Upper lobe of left lung (tissue), 6 donors: ENCODE measurements around the gene SPSB2. TPM values are rescaled to one million over a fixed set of nuclear protein-coding genes. Genes with fewer than 3 reads are reported as not detected.

Experiments used
- ATAC-seq, 2 donors: fragments of 200-7000 bp; cut with Tn5 transposase; one replicate each; pipeline ENCODE4 v1.9.1; 2022; ENCODE audit warnings: mild to moderate bottlenecking in 2 of 2, moderate library complexity in 2 of 2; ENCODE audit not compliant: low FRiP score in 2 of 2
- DNase-seq, 2 donors: peaks; one replicate each; pipeline ENCODE4 v3.0.0-alpha.2; 2019 to 2020
- H3K27ac ChIP-seq, 4 donors: fragments of 200-600 bp; sonication (generic); one replicate each; pipeline ENCODE4 v1.5.1; 2016 to 2019
- H3K27me3 ChIP-seq, 4 donors: fragments of 200-600 bp; sonication (generic); one replicate each; pipeline ENCODE4 v1.5.1; 2017 to 2019
- H3K36me3 ChIP-seq, 4 donors: fragments of 200-600 bp; sonication (generic); one replicate each; pipeline ENCODE4 v1.5.1; 2016 to 2019
- H3K4me1 ChIP-seq, 4 donors: fragments of 200-600 bp; sonication (generic); one replicate each; pipeline ENCODE4 v1.5.1; 2018 to 2019
- H3K4me3 ChIP-seq, 4 donors: fragments of 200-600 bp; sonication (generic); one replicate each; pipeline ENCODE4 v1.5.1; 2017 to 2019; ENCODE audit warnings: mild to moderate bottlenecking in 2 of 4, moderate library complexity in 1 of 4
- H3K9me3 ChIP-seq, 4 donors: fragments of 200-600 bp; sonication (generic); one replicate each; pipeline ENCODE4 v1.5.1; 2018 to 2019
- EP300 ChIP-seq, 4 donors: sonication (generic); formaldehyde crosslinking; IDR thresholded peaks; one replicate each; pipeline ENCODE4 v1.5.1; 2017; ENCODE audit warnings: antibody characterized with exemption in 4 of 4, control low read depth in 2 of 4
- POLR2A ChIP-seq, 4 donors: fragments of 450-650 bp; IDR thresholded peaks; one replicate each; pipeline ENCODE4 v1.5.1; 2016 to 2017; ENCODE audit warnings: antibody characterized with exemption in 4 of 4, mild to moderate bottlenecking in 2 of 4
- POLR2AphosphoS5 ChIP-seq, 2 donors: sonication (generic); formaldehyde crosslinking; IDR thresholded peaks; one replicate each; pipeline ENCODE4 v1.5.1; 2017; ENCODE audit warnings: antibody characterized with exemption in 2 of 2
- WGBS, 2 donors: methylation state at CpG; one replicate each; pipeline ENCODE4 v1.1.5; 2017 to 2018; 5-methylcytosine and 5-hydroxymethylcytosine counted together
- total RNA-seq, 6 donors: library from RNA; depleted of rRNA in 4 of 6; stranded (reverse); fragments of >200 nt in 4 of 6; gene quantifications; one replicate each; pipeline versions ENCODE4 v1.1.0 to v1.2.1, GENCODE V29; 2016 to 2021
- TF ChIP-seq, protein P1 (sequence below), 6 experiments: fragments of 450-650 bp in 4 of 6; fragments of 200-600 bp in 2 of 6; sonication (generic) in 2 of 6; IDR thresholded peaks; one replicate each; pipeline ENCODE4 v1.5.1; 2016 to 2019; ENCODE audit warnings: antibody characterized with exemption in 6 of 6
- donor health status: DM: no; HTN: no; CAD: no; lungs with moderate emphysema.
- donor health status: DM: no; HTN: yes; CAD: no; lungs with severe emphysema.

SPSB2 gene
- total RNA-seq, 6 donors from 2014 or later = 27.7 to 63.3 (median 35.0) TPM

DNA sequence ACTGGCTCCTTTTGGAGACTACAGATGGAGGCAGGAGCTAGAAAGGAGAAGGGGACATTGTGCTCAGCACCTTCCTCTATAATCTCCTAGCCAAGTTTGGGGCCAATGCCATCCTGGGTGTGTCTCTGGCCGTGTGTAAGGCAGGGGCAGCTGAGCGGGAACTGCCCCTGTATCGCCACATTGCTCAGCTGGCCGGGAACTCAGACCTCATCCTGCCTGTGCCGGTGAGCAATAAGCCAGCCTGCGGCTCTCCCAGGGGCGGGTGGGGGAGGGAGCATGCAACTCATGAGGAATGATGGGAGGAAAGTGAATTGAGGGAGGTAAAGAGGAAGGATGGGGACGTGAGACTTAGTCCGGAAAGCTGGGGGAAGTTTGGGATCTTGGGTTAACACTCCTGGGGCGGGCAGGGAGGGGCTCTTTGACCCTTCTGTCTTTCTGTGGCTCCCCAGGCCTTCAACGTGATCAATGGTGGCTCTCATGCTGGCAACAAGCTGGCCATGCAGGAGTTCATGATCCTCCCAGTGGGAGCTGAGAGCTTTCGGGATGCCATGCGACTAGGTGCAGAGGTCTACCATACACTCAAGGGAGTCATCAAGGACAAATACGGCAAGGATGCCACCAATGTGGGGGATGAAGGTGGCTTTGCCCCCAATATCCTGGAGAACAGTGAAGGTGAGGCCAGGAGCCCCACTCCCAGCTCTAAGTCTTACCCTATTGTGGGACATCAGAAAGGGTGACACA, 44.6 kb upstream of the SPSB2 start:
- ATAC-seq = no peak
- Histone ChIP-seq H3K27me3 (no peaks in the 10 kb centered on the region), H3K27ac (no peak overlapping the region), H3K9me3 (no peaks in the 10 kb centered on the region), H3K4me3 (no peak overlapping the region), H3K4me1 (peaks cover 16 to 24% (median 17%) of the 10 kb centered on the region in 4 donors), H3K36me3 (peaks cover 0 to 34% (median 15%) of the 10 kb centered on the region in 4 donors)
- DNase-seq = no peak
- WGBS, 2 donors = 81 to 91% methylated on average over 14 of the region's 14 CpGs
- TF ChIP-seq POLR2A (IDR thresholded peaks at IDR 0.05) (no peak), EP300 (IDR thresholded peaks at IDR 0.05) (no peak), POLR2AphosphoS5 (IDR thresholded peaks at IDR 0.05) (no peak)
- TF ChIP-seq, protein P1, sequence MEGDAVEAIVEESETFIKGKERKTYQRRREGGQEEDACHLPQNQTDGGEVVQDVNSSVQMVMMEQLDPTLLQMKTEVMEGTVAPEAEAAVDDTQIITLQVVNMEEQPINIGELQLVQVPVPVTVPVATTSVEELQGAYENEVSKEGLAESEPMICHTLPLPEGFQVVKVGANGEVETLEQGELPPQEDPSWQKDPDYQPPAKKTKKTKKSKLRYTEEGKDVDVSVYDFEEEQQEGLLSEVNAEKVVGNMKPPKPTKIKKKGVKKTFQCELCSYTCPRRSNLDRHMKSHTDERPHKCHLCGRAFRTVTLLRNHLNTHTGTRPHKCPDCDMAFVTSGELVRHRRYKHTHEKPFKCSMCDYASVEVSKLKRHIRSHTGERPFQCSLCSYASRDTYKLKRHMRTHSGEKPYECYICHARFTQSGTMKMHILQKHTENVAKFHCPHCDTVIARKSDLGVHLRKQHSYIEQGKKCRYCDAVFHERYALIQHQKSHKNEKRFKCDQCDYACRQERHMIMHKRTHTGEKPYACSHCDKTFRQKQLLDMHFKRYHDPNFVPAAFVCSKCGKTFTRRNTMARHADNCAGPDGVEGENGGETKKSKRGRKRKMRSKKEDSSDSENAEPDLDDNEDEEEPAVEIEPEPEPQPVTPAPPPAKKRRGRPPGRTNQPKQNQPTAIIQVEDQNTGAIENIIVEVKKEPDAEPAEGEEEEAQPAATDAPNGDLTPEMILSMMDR (IDR thresholded peaks at IDR 0.05) = no peak

DNA sequence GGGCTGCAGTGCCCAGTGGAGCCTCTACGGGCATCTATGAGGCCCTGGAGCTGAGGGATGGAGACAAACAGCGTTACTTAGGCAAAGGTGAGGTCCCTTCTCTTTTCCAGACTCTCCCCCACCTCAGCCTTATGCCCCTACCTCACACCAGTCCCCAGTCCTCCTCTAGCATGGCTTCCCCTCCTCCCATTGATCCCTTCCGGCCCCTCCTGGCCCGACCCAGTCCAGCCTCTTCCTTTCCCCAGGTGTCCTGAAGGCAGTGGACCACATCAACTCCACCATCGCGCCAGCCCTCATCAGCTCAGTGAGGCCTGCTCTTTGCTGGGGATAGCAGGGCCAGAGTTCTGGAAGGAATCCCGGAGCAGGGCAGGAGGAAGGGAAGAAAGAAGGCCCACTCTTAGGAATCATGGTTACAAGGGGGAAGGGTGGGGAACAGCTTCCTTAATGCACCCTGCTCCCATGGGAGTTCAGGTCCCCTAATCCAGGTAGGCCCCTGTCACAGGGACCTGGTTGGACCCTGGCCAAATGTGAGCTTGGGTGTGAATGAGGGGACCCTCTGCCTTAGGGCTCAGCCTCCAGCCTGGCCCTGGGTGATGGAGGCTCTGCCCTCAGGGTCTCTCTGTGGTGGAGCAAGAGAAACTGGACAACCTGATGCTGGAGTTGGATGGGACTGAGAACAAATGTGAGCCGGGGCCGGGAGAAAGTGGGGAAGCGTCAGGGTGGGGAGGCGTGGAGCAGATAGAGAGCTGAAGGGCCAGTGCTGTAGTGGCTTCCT, 43.5 kb upstream of the SPSB2 start:
- 93 to 94% methylated on average over 10 to 11 of the region's 11 CpGs for WGBS, 2 donors
- TF ChIP-seq EP300 (IDR thresholded peaks at IDR 0.05) (no peak), POLR2AphosphoS5 (IDR thresholded peaks at IDR 0.05) (no peak), POLR2A (IDR thresholded peaks at IDR 0.05) (no peak)
- TF ChIP-seq, protein P1 (IDR thresholded peaks at IDR 0.05) = no peak

DNA sequence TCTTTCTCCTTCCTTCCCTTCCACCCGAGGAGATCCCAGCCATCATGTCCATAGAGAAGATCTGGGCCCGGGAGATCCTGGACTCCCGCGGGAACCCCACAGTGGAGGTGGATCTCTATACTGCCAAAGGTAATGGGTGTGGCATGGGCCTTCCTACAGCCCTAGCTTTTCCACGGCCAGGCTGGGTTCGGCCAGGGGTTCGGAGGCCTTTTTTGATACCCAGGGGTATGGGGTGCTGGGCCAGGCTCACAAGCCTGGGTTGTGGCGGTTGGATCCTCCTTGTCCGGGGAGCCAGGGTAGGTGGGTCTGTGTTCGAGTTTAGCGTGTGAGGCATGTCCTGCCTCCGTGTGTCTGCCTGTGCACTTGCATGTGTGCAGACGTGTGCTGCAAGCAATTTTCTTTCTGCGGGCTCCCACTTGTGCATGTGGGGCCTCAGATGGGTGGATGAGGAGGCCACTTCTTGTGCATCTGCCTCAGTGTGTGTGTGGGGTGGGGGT, 42.7 kb upstream of the SPSB2 start:
- Histone ChIP-seq H3K4me3 (no peak overlapping the region), H3K27ac (no peak overlapping the region), H3K4me1 (peaks cover 16 to 24% (median 17%) of the 10 kb centered on the region in 4 donors), H3K36me3 (peaks cover 0 to 25% (median 10%) of the 10 kb centered on the region in 4 donors), H3K9me3 (no peaks in the 10 kb centered on the region), H3K27me3 (no peaks in the 10 kb centered on the region)
- ATAC-seq (no peak), DNase-seq (no peak)
- TF ChIP-seq POLR2AphosphoS5 (IDR thresholded peaks at IDR 0.05) (no peak), EP300 (IDR thresholded peaks at IDR 0.05) (no peak), POLR2A (IDR thresholded peaks at IDR 0.05) (no peak)
- TF ChIP-seq, protein P1 (IDR thresholded peaks at IDR 0.05) = no peak
- WGBS, 2 donors = 78 to 86% methylated on average over 10 to 13 of the region's 14 CpGs

More for the DNA sequence above, 43.5 kb upstream of the SPSB2 start:
- no peak for ATAC-seq
- no peaks in the 10 kb centered on the region for H3K9me3 ChIP-seq
- H3K27ac ChIP-seq = no peak overlapping the region
- H3K36me3 ChIP-seq = peaks cover 0 to 26% (median 11%) of the 10 kb centered on the region in 4 donors
- H3K4me1 ChIP-seq = peaks cover 16 to 24% (median 17%) of the 10 kb centered on the region in 4 donors
- no peak overlapping the region for H3K4me3 ChIP-seq
- no peak for DNase-seq
- H3K27me3 ChIP-seq = no peaks in the 10 kb centered on the region

DNA sequence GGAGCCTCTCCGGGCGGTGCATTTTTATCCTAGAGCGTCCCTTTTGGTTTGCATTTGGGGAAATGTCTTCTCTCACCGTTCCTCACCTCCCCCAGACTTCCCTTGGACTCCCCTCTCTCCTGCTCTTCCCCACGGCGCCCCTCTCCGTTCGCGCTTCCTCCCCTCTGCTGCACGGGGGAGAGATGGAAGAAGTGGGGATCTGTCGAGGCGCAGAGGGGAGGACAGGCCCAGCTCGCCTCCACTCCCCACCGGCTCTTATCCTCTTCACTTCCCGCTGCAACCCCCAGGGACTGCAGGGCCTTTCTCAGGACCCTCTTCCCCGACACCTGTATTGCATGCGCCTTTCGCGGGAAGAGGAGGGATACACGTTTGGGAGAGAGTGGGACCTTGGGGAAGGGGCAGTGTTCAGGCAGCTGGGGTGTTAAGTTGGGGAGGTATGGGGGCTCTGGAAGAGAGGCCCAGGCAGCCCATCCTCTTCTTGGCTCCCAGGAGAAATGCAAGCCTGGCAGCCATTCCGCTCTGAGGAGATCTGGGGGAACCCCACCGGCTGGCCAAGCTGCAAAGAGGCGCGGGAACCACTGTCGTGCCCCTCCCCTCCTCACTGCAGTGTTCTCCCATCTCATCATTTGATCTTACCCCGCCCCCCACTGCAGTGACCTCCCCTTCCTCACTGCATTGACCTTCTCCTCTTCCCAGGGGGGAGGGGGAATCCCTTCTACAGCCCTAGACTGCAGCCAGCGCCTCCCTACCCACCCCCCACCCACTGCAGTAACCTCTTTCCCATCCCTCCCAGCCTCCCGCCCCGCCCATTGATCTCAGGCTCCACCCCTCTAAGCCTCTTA, 42.1 kb upstream of the SPSB2 start:
- peak overlapping the region; percentile 61 to 82 (median 76) for H3K27ac ChIP-seq
- TF ChIP-seq POLR2A (IDR thresholded peaks at IDR 0.05) (no peak), EP300 (IDR thresholded peaks at IDR 0.05) (no peak), POLR2AphosphoS5 (IDR thresholded peaks at IDR 0.05) (no peak)
- TF ChIP-seq, protein P1 (IDR thresholded peaks at IDR 0.05) = no peak
- no peaks in the 10 kb centered on the region for H3K27me3 ChIP-seq
- H3K4me3 ChIP-seq = peak overlapping the region; percentile 69 to 81 (median 78)
- no peaks in the 10 kb centered on the region for H3K9me3 ChIP-seq
- peaks cover 0 to 25% (median 10%) of the 10 kb centered on the region in 4 donors for H3K36me3 ChIP-seq
- ATAC-seq (peak in 1 of 2 donors; percentile 34), DNase-seq (no peak)
- H3K4me1 ChIP-seq = peaks cover 16 to 24% (median 17%) of the 10 kb centered on the region in 4 donors
- 24 to 29% methylated on average over 28 of the region's 29 CpGs for WGBS, 2 donors
